OCI-M2 (cell line): ENCODE data around the gene PRPF38A.
"Not testable (repeated sequence)": the region's sequence is repeated elsewhere in the genome, so short reads cannot be mapped to it uniquely, and the experiment has no call there.

Experiments used
- DNase-seq: peaks from one replicate; lab custom pipeline; 2025; ENCODE audit not compliant: unreplicated experiment; lab: John Stamatoyannopoulos, UW

Gene PRPF38A

GRCh38 chr1:52404116-52404974, at the start of gene PRPF38A, which contains the start of gene ORC1:
Gene PRPF38A (plus strand): TSS chr1:52404602. CDS start chr1:52404750, 148 bp downstream.
Gene ORC1 (minus strand): TSS chr1:52404423. CDS start chr1:52402223, 2,200 bp downstream.
- DNase-seq = peak; percentile 85

- no peak for DNase-seq
Measured at GRCh38 chr1:52355436-52355835, 49.0 kb upstream of the PRPF38A start.

GRCh38 chr1:52355847-52356505, 48.4 kb upstream of the PRPF38A start:
- no peak for DNase-seq

GRCh38 chr1:52356818-52357355, 47.5 kb upstream of the PRPF38A start:
- DNase-seq = no peak

GRCh38 chr1:52357397-52357796, 47.0 kb upstream of the PRPF38A start:
- DNase-seq = no peak

GRCh38 chr1:52358851-52359497, 45.4 kb upstream of the PRPF38A start:
- DNase-seq = no peak

- DNase-seq = no peak
Measured at GRCh38 chr1:52359676-52360594, 44.5 kb upstream of the PRPF38A start.

- no peak for DNase-seq
Measured at GRCh38 chr1:52360595-52360968, 43.8 kb upstream of the PRPF38A start.

- DNase-seq = no peak
Measured at GRCh38 chr1:52364235-52364839, 40.1 kb upstream of the PRPF38A start.

GRCh38 chr1:52365071-52365745, 39.2 kb upstream of the PRPF38A start:
- no peak for DNase-seq

- DNase-seq = peak; percentile 77
Measured at GRCh38 chr1:52365746-52366516, 38.5 kb upstream of the PRPF38A start, which contains the start of gene CC2D1B. Gene CC2D1B (minus strand): TSS chr1:52366205. CDS start chr1:52364620, 1,585 bp downstream.

- no peak for DNase-seq
Measured at GRCh38 chr1:52366517-52366827, 37.9 kb upstream of the PRPF38A start.

GRCh38 chr1:52367272-52367671, 37.1 kb upstream of the PRPF38A start:
- no peak for DNase-seq

GRCh38 chr1:52368383-52369172, 35.8 kb upstream of the PRPF38A start:
- DNase-seq = no peak

GRCh38 chr1:52369851-52370250, 34.6 kb upstream of the PRPF38A start:
- not testable (repeated sequence) for DNase-seq

GRCh38 chr1:52385376-52385775, 19.0 kb upstream of the PRPF38A start:
- no peak for DNase-seq

GRCh38 chr1:52386458-52386857, 17.9 kb upstream of the PRPF38A start:
- DNase-seq = no peak

- DNase-seq = no peak
Measured at GRCh38 chr1:52393174-52393573, 11.2 kb upstream of the PRPF38A start.
